ENCODE data around the gene TMEM239. TPM values are rescaled to one million over a fixed set of nuclear protein-coding genes. Genes with fewer than 3 reads are reported as not detected.

TMEM239 gene
- total and polyA plus RNA-seq, 2 of the 8 experiments (the other 6 are each of a cell fraction or from before 2014, with no cell fraction given), result not detected

DNA sequence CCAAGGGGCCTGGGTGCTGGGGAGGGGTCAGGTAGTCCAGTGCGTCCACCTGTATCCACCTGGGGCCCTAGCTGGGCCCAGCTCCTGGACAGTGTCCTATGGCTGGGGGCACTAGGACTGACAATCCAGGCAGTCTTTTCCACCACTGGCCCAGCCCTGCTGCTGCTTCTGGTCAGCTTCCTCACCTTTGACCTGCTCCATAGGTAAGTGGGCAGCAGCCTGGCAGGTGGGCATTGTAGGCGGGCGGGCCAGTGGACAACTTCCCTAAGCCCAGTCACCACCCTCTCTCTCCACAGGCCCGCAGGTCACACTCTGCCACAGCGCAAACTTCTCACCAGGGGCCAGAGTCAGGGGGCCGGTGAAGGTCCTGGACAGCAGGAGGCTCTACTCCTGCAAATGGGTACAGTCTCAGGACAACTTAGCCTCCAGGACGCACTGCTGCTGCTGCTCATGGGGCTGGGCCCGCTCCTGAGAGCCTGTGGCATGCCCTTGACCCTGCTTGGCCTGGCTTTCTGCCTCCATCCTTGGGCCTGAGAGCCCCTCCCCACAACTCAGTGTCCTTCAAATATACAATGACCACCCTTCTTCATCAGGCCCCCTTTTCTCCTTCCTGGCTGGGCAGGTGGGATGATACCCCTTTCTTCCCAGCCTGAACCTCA lies 793 bp upstream of the TMEM239 start:
- Histone ChIP-seq H2BK12ac (ENCODE audit: low read depth, low read length) (no peak overlapping the region), H3K23ac (ENCODE audit: insufficient read length) (no peak overlapping the region), H3K79me1 (ENCODE audit: low read depth, low read length) (no peaks in the 10 kb centered on the region), H4K20me1 (replicated peaks in 1 of 2; ENCODE audit: control insufficient read depth in 1 of 2, insufficient read depth in 2 of 2, low read length in 2 of 2) (no peaks in the 10 kb centered on the region), H3K79me2 (ENCODE audit: control insufficient read depth in 1 of 2, insufficient read depth in 2 of 2, low read length in 2 of 2) (no peaks in the 10 kb centered on the region), H3K27me3 (replicated peaks in 1 of 4; ENCODE audit: control insufficient read depth in 3 of 4, extremely low read depth in 1 of 4, insufficient read depth in 3 of 4, low read length in 3 of 4) (peaks cover 3 to 19% (median 12%) of the 10 kb centered on the region in 4 experiments), H3K4me1 (replicated peaks in 1 of 4; ENCODE audit: control insufficient read depth in 3 of 4, insufficient read depth in 4 of 4, low read length in 3 of 4) (peaks cover 0 to 6% (median 4%) of the 10 kb centered on the region in 4 experiments; a peak in 6 of 7 replicates), H2BK120ac (replicated peaks; ENCODE audit: low read depth, low read length) (no peak overlapping the region), H4K91ac (replicated peaks; ENCODE audit: insufficient read length, low read length) (no peak overlapping the region), H2AK5ac (ENCODE audit: low read depth, low read length) (no peak overlapping the region), H3K36me3 (ENCODE audit: control insufficient read depth in 2 of 4, insufficient read depth in 4 of 4, low read length in 3 of 4) (no peaks in the 10 kb centered on the region), H4K8ac (ENCODE audit: extremely low read depth, insufficient read depth, low read length) (no peak overlapping the region), H2AFZ (ENCODE audit: low read length) (no peak overlapping the region), H3K4ac (replicated peaks; ENCODE audit: insufficient read length, low read depth, low read length) (no peak overlapping the region), H3K56ac (replicated peaks; ENCODE audit: insufficient read length, low read depth, low read length) (no peak overlapping the region), H3K23me2 (ENCODE audit: low read depth, low read length) (peaks cover 1% of the 10 kb centered on the region; the same call in 1 of the 2 replicates), H3K18ac (ENCODE audit: extremely low read depth, low read length) (no peak overlapping the region), H2BK15ac (ENCODE audit: low read length) (no peak overlapping the region), H4K5ac (ENCODE audit: insufficient read length, low read depth, low read length) (no peak overlapping the region), H3K4me3 (ENCODE audit: extremely low read depth in 1 of 4, insufficient read depth in 2 of 4, low read depth in 3 of 4, low read length in 4 of 4) (no peak overlapping the region), H2BK5ac (ENCODE audit: low read depth, low read length) (no peak overlapping the region), H3K9me3 (ENCODE audit: insufficient read depth in 2 of 2, low read depth in 1 of 2, low read length in 1 of 2) (0 out of 4 replicates have a peak, but pooled peaks cover 0 to 7% of the 10 kb centered on the region in 2 experiments), H3K14ac (ENCODE audit: insufficient read length) (no peak overlapping the region), H3K4me2 (ENCODE audit: insufficient read depth in 1 of 2, low read depth in 2 of 2, low read length in 2 of 2) (no peak overlapping the region), H2BK20ac (ENCODE audit: low read length) (no peak overlapping the region), H3K9ac (replicated peaks in 1 of 4; ENCODE audit: extremely low read depth in 1 of 4, low read depth in 3 of 4, low read length in 3 of 4) (no peak overlapping the region), H3K27ac (ENCODE audit: low read depth, low read length) (no peak overlapping the region)
- 89% methylated on average over 8 of the region's 8 CpGs; no CpG with 5 or more reads in 1 of the 2 experiments for WGBS, 2 experiments (ENCODE audit: extremely low coverage in 1 of 2, insufficient coverage in 1 of 2, insufficient read length in 1 of 2, insufficient replicate concordance in 2 of 2, low coverage in 1 of 2, low lambda C conversion rate in 2 of 2, missing lambda C conversion rate in 1 of 2)
- no peak for DNase-seq (ENCODE audit: low read depth in 1 of 2, low spot score in 2 of 2)
- FAIRE-seq, result no peak
- ChIA-PET POLR2A (ENCODE audit: partially characterized antibody) (no interaction called here), CTCF (ENCODE audit: partially characterized antibody) (interaction anchor here (1.4 kb wide), 1 partner anchor 60 kb away, joined by 5 read pairs; no protein-coding TSS in a partner anchor)
- no peak for TF ChIP-seq RBBP5 (IDR thresholded peaks at IDR 0.05; ENCODE audit: borderline replicate concordance, low read depth, low read length)
- TF ChIP-seq NRF1 (IDR thresholded peaks at IDR 0.05; ENCODE audit: low read depth, low read length), result no peak

Data from H1 (cell line).